NCI-H82 (cell line): ENCODE measurements around the gene TMEM266.
A peak's percentile ranks its signal among the peaks of the same experiment; 100 is the strongest.

Experiments
- DNase-seq: peaks from one replicate; lab custom pipeline; 2025; lab: John Stamatoyannopoulos, UW

The TMEM266 gene

GRCh38 chr15:76185716-76186115, 125.9 kb downstream of the TMEM266 start:
- DNase-seq = peak; percentile 81

GRCh38 chr15:76187163-76187562, 127.4 kb downstream of the TMEM266 start:
- no peak for DNase-seq

- DNase-seq = no peak
Observed at GRCh38 chr15:76189106-76189505, 129.3 kb downstream of the TMEM266 start.

GRCh38 chr15:76190070-76190564, 130.3 kb downstream of the TMEM266 start:
- DNase-seq = peak; percentile 57

- DNase-seq = peak; percentile 92
Observed at GRCh38 chr15:76190751-76191538, 131.2 kb downstream of the TMEM266 start.

- no peak for DNase-seq
Observed at GRCh38 chr15:76191539-76192244, 131.9 kb downstream of the TMEM266 start.

- DNase-seq = no peak
Observed at GRCh38 chr15:76192715-76193114, 132.9 kb downstream of the TMEM266 start.

- DNase-seq = no peak
Observed at GRCh38 chr15:76193934-76194333, 134.1 kb downstream of the TMEM266 start.

GRCh38 chr15:76195506-76196268, 135.9 kb downstream of the TMEM266 start:
- no peak for DNase-seq

- peak; percentile 89 for DNase-seq
Observed at GRCh38 chr15:76196269-76197231, 136.8 kb downstream of the TMEM266 start.

GRCh38 chr15:76197703-76198455, 138.1 kb downstream of the TMEM266 start:
- DNase-seq = peak; percentile 24

GRCh38 chr15:76198456-76199105, 138.8 kb downstream of the TMEM266 start:
- DNase-seq = no peak

- no peak for DNase-seq
Observed at GRCh38 chr15:76199106-76200082, 139.6 kb downstream of the TMEM266 start.

GRCh38 chr15:76200083-76200465, 140.3 kb downstream of the TMEM266 start:
- DNase-seq = no peak

- no peak for DNase-seq
Observed at GRCh38 chr15:76200641-76201105, 140.9 kb downstream of the TMEM266 start.

GRCh38 chr15:76201536-76202255, 141.9 kb downstream of the TMEM266 start:
- DNase-seq = no peak

GRCh38 chr15:76203346-76204108, 143.7 kb downstream of the TMEM266 start:
- DNase-seq = no peak
